HG02981 (cell line): ENCODE results near the gene MKX.

Experiments used
- ATAC-seq: cut with Tn5 transposase; IDR thresholded peaks from one replicate; pipeline ENCODE4 v1.9.1; 2021; ENCODE audit warnings: mild to moderate bottlenecking, moderate library complexity; ENCODE audit not compliant: unreplicated experiment

The MKX gene

GRCh38 chr10:27742195-27743011 is 3.2 kb downstream of the MKX start:
- ATAC-seq: peak; percentile 94

GRCh38 chr10:27741173-27742091 is 4.2 kb downstream of the MKX start:
- ATAC-seq: no peak

GRCh38 chr10:27736396-27736795 is 9.2 kb downstream of the MKX start:
- no peak for ATAC-seq

- no peak for ATAC-seq
Observed at GRCh38 chr10:27730041-27730440, 15.6 kb downstream of the MKX start.

- no peak for ATAC-seq
Observed at GRCh38 chr10:27728338-27728737, 17.3 kb downstream of the MKX start.

GRCh38 chr10:27724287-27724686 is 21.3 kb downstream of the MKX start:
- no peak for ATAC-seq

- ATAC-seq: no peak
Observed at GRCh38 chr10:27723436-27723835, 22.2 kb downstream of the MKX start.

GRCh38 chr10:27720529-27720928 is 25.1 kb downstream of the MKX start:
- no peak for ATAC-seq

GRCh38 chr10:27719052-27719451 is 26.6 kb downstream of the MKX start:
- no peak for ATAC-seq

GRCh38 chr10:27717861-27718260 is 27.8 kb downstream of the MKX start:
- ATAC-seq: no peak

GRCh38 chr10:27717224-27717623 is 28.4 kb downstream of the MKX start:
- no peak for ATAC-seq

- no peak for ATAC-seq
Observed at GRCh38 chr10:27716521-27716920, 29.1 kb downstream of the MKX start.

- no peak for ATAC-seq
Observed at GRCh38 chr10:27715505-27715904, 30.1 kb downstream of the MKX start.

GRCh38 chr10:27714349-27714748 is 31.3 kb downstream of the MKX start:
- ATAC-seq: no peak

GRCh38 chr10:27713941-27714340 is 31.7 kb downstream of the MKX start:
- ATAC-seq: no peak

GRCh38 chr10:27710014-27710413 is 35.6 kb downstream of the MKX start:
- no peak for ATAC-seq

GRCh38 chr10:27709304-27709703 is 36.3 kb downstream of the MKX start:
- no peak for ATAC-seq

GRCh38 chr10:27701938-27702537 is 43.6 kb downstream of the MKX start:
- ATAC-seq: no peak

GRCh38 chr10:27699776-27700175 is 45.8 kb downstream of the MKX start:
- ATAC-seq: no peak

GRCh38 chr10:27698961-27699360 is 46.7 kb downstream of the MKX start:
- no peak for ATAC-seq

GRCh38 chr10:27696466-27696865 is 49.2 kb downstream of the MKX start:
- no peak for ATAC-seq

- no peak for ATAC-seq
Observed at GRCh38 chr10:27695706-27696105, 49.9 kb downstream of the MKX start.
